ENCODE results near the gene PHF20.

DNA sequence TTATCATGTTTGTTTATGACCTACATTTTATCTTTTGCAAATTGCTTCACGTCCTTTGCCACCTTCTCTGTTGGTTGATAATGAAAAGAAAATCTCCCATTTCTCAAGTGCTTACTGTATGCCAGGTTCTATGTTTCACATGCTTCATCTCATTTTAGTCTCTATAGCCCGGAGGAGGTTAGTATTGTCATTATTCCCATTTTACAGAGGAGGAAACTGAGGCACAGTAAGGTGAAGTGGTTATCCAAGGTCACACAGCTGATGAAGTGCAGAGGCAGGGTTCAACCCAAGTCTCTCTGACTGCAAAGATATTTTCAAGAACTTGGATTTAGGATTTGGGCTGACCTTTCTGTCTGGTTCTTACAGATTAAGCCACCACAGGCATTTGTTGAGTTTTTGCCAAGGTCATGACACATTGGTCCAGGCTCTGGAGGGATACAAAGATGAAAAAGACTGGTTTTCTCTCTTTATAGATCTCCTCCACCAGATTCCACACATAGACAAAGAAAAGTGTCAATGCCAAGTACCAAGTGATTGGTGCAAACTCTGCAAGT, 217.2 kb downstream of the PHF20 start:
- TF ChIP-seq POLR2A (IDR thresholded peaks at IDR 0.05) (no peak), CTCF (IDR thresholded peaks at IDR 0.05) (no peak)

Data from lower leg skin (tissue), 3 donors.